ENCODE measurements around the gene GNAO1.

GNAO1 gene

GRCh38 chr16:56295739-56296527 is 104.6 kb downstream of the GNAO1 start:
- Histone ChIP-seq H3K27ac (no peak overlapping the region), H3K4me1 (ENCODE audit: control insufficient read depth in 1 of 2, insufficient read depth in 1 of 2, low read depth in 1 of 2, low read length in 1 of 2) (no peaks in the 10 kb centered on the region), H3K36me3 (no peaks in the 10 kb centered on the region), H3K4me3 (ENCODE audit: low read depth in 1 of 2, low read length in 1 of 2) (no peak overlapping the region), H3K9me3 (no peaks in the 10 kb centered on the region), H3K27me3 (peaks cover 7% of the 10 kb centered on the region)
- no peak for TF ChIP-seq CTCF (IDR thresholded peaks at IDR 0.05)

GRCh38 chr16:56297684-56298083 is 106.4 kb downstream of the GNAO1 start:
- Histone ChIP-seq H3K27me3 (peaks cover 7% of the 10 kb centered on the region), H3K4me3 (ENCODE audit: low read depth in 1 of 2, low read length in 1 of 2) (no peak overlapping the region), H3K27ac (no peak overlapping the region), H3K9me3 (no peaks in the 10 kb centered on the region), H3K4me1 (ENCODE audit: control insufficient read depth in 1 of 2, insufficient read depth in 1 of 2, low read depth in 1 of 2, low read length in 1 of 2) (no peaks in the 10 kb centered on the region), H3K36me3 (no peaks in the 10 kb centered on the region)
- no peak for TF ChIP-seq CTCF (IDR thresholded peaks at IDR 0.05)

- no peak overlapping the region for H3K27ac ChIP-seq
- H3K27me3 ChIP-seq, result peaks cover 7% of the 10 kb centered on the region
- no peak overlapping the region for H3K4me3 ChIP-seq (ENCODE audit: low read depth in 1 of 2, low read length in 1 of 2)
- H3K36me3 ChIP-seq, result no peaks in the 10 kb centered on the region
- H3K4me1 ChIP-seq (ENCODE audit: control insufficient read depth in 1 of 2, insufficient read depth in 1 of 2, low read depth in 1 of 2, low read length in 1 of 2), result no peaks in the 10 kb centered on the region
- no peak for TF ChIP-seq CTCF (IDR thresholded peaks at IDR 0.05)
- H3K9me3 ChIP-seq, result no peaks in the 10 kb centered on the region
Measured at GRCh38 chr16:56298116-56298515, 106.8 kb downstream of the GNAO1 start.

- H3K27ac ChIP-seq, result no peak overlapping the region
- H3K27me3 ChIP-seq, result peaks cover 7% of the 10 kb centered on the region
- H3K9me3 ChIP-seq, result no peaks in the 10 kb centered on the region
- TF ChIP-seq CTCF (IDR thresholded peaks at IDR 0.05), result no peak
- no peak overlapping the region for H3K4me3 ChIP-seq (ENCODE audit: low read depth in 1 of 2, low read length in 1 of 2)
- H3K36me3 ChIP-seq, result no peaks in the 10 kb centered on the region
- no peaks in the 10 kb centered on the region for H3K4me1 ChIP-seq (ENCODE audit: control insufficient read depth in 1 of 2, insufficient read depth in 1 of 2, low read depth in 1 of 2, low read length in 1 of 2)
Measured at GRCh38 chr16:56298948-56299596, 107.8 kb downstream of the GNAO1 start.

GRCh38 chr16:56300242-56300623 is 108.9 kb downstream of the GNAO1 start:
- H3K36me3 ChIP-seq, result no peaks in the 10 kb centered on the region
- no peak overlapping the region for H3K4me3 ChIP-seq (ENCODE audit: low read depth in 1 of 2, low read length in 1 of 2)
- TF ChIP-seq CTCF (IDR thresholded peaks at IDR 0.05), result no peak
- no peaks in the 10 kb centered on the region for H3K9me3 ChIP-seq
- no peak overlapping the region for H3K27ac ChIP-seq
- peaks cover 7% of the 10 kb centered on the region for H3K27me3 ChIP-seq
- H3K4me1 ChIP-seq (ENCODE audit: control insufficient read depth in 1 of 2, insufficient read depth in 1 of 2, low read depth in 1 of 2, low read length in 1 of 2), result no peaks in the 10 kb centered on the region

Measured in neutrophil (primary cell).